Adrenal gland (tissue), 5 donors: ENCODE data around the gene EBLN2.

Source experiments
- POLR2A ChIP-seq, 2 donors: fragments of 450-650 bp; IDR thresholded peaks; one replicate each; pipeline ENCODE4 v1.6.1; 2017; ENCODE audit warnings: antibody characterized with exemption in 2 of 2, mild to moderate bottlenecking in 2 of 2, moderate library complexity in 1 of 2
- TF ChIP-seq, protein P1 (sequence below), 6 experiments: fragments of 450-650 bp in 4 of 6; fragments of 200-600 bp in 2 of 6; sonication (generic) in 1 of 6; IDR thresholded peaks; 1 replicate in 5 of 6; 2 replicates in 1 of 6; pipeline versions ENCODE4 v1.5.1 to v1.8.0; 2016 to 2021; ENCODE audit warnings: antibody characterized with exemption in 6 of 6, mild to moderate bottlenecking in 2 of 6, moderate library complexity in 1 of 6
- donor health status: DM: no; HTN: no; CAD: no.

GRCh38 chr3:73073091-73073707 lies 11.7 kb downstream of the EBLN2 start:
- TF ChIP-seq, protein P1, sequence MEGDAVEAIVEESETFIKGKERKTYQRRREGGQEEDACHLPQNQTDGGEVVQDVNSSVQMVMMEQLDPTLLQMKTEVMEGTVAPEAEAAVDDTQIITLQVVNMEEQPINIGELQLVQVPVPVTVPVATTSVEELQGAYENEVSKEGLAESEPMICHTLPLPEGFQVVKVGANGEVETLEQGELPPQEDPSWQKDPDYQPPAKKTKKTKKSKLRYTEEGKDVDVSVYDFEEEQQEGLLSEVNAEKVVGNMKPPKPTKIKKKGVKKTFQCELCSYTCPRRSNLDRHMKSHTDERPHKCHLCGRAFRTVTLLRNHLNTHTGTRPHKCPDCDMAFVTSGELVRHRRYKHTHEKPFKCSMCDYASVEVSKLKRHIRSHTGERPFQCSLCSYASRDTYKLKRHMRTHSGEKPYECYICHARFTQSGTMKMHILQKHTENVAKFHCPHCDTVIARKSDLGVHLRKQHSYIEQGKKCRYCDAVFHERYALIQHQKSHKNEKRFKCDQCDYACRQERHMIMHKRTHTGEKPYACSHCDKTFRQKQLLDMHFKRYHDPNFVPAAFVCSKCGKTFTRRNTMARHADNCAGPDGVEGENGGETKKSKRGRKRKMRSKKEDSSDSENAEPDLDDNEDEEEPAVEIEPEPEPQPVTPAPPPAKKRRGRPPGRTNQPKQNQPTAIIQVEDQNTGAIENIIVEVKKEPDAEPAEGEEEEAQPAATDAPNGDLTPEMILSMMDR (IDR thresholded peaks at IDR 0.05) = no peak
- no peak for TF ChIP-seq POLR2A (IDR thresholded peaks at IDR 0.05)
